GM21576 (cell line): ENCODE measurements around the gene OLFM2.
"Not testable (repeated sequence)": the region's sequence is repeated elsewhere in the genome, so short reads cannot be mapped to it uniquely, and the experiment has no call there.

ENCODE experiments used
- ATAC-seq: cut with Tn5 transposase; IDR thresholded peaks from one replicate; pipeline ENCODE4 v1.9.1; 2021; ENCODE audit warnings: mild to moderate bottlenecking, moderate library complexity; ENCODE audit not compliant: unreplicated experiment

The OLFM2 gene

DNA sequence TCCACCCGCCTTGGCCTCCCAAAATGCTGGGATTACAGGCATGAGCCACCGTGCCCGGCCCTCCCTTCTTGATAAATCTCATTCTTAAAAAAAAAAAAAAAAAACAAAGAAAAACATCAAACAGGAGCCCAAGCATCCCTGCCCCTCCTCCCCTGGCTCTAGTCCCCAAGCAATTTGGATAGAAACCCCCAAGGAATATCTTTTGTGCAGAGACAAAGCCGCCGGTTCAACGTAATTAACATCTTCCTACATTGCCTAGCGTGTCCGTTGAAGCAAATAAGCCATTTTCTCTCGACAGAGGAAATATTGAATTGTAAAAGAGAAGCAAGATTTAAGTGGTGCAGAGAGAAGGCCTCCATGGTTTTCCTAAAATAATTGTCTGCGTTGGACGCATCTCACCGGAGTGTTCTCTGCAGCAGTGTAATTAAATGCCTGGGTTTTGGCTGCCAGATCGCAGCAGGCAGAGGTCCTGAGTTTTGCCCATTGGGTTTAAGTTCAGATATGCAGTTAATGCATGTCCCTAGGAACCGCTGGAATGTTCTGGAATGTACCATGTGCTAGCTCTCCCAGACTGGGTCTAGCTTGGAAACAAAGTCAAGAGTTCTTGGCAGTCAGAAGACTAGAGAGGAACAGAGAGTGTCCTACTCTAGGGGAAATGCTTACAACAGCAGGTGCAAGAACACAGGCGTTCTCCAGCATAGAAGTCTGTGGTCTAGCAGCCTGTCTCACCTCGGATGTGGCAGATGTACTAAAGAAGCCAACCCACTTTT is 70.4 kb downstream of the OLFM2 start:
- ATAC-seq = no peak

- no peak for ATAC-seq
Observed at GRCh38 chr19:9863759-9864158, 72.6 kb downstream of the OLFM2 start.

GRCh38 chr19:9862938-9863337 is 73.4 kb downstream of the OLFM2 start:
- ATAC-seq = no peak

GRCh38 chr19:9861503-9861902 is 74.8 kb downstream of the OLFM2 start:
- no peak for ATAC-seq

DNA sequence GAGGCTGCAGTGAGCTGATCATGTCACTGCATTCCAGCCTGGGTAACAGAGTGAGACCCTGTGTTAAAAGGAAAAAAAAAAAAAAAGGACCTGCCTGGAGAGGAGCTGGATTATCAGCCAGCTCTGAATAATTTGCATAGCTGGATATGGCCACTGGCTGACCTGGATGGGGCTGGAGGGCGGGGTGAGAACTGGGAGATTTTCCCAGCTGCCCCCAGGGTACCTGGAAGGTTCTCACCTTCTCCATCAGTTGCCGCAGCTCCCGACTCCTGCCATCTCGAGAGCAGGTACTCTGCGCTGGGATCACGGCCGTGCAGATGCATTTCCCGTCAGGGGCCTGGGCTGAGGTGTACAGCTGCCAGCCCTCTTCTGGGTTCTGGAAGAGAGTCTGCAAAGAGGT is 75.9 kb downstream of the OLFM2 start:
- ATAC-seq = no peak

DNA sequence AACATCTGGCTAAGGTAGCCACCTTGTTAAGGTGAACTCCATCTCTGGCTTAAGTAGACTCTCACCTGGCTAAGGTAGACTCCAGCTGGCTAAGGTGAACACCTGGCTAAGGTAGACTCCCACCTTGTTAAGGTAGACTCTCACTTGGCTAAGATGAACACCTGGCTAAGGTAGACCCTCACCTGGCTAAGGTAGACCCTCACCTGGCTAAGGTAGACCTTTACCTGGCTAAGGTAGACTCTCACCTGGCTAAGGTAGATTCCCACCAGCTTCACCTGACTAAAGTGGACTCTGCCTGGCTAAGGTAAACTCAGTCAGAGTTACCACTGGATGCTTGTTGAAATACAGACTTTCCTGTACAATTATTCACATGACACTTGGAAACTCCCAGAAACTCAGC is 77.5 kb downstream of the OLFM2 start:
- no peak for ATAC-seq

DNA sequence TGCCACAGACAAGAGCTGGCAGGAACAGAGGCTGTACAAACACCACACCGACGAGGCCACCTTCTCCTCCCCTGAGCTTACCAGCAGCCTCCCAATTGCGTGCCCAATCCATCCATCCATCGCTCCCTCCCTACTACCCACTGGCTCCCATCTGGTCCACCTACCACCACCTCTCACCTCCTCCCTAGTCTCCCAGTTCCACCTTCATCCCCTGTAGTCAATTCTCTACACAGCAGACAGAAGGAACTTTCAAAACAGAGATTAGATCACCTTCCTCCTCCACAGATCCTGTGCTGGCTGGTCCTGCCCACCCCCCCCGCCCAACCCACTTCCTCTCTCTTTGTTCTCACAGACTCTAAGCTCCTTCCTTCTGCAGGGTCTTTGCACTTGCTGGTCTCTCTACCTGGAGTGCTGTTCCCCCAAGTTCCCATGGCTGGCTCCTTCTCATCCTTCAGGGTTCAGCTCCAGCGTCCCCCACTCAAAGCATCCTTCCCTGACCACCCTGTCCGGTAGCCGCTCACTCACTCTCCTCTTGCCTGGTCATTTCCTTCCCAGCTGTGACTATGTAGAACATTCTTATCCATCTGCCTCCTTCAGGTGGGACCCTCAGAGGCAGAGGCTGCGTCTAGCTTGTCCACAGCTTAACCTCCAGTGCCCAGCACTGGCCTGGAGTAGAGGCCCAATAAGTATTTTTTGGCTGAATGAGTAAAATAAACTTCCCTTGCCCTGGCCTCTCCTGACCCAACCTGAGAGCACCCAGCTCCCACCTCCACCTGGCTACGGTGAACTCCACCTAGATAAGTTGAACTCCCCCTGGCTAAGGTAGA is 78.2 kb downstream of the OLFM2 start:
- no peak for ATAC-seq

DNA sequence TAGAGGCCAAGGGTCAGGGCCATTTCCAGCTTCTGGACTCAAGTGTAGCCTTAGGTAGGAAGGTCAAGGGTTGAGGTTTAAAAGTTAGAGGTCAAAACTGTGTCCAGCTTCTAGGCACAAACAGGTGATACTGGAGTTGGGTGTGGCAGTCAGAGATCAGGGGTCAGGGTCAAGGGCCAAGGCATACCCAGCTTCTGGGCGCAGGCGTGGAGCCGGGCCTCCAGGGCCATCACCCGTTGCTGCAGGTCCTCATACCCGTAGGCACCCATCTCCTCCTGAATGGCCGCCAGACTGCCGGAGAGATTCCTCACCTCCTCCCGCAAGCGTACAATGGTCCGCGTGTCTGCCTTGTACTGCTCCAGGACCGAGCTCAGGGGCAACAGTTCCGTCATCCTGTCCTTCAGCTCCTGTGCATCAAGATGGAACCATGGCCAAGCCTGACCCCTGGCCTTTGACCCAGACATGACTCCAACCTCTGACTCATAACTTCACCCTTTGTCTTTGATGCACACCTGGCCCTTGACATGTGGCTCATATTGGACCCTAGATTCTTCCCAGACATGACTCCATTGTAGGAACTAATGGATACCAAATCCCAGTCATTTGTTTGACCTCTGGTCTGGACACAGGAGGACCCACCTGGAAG is 79.1 kb downstream of the OLFM2 start:
- ATAC-seq = no peak

DNA sequence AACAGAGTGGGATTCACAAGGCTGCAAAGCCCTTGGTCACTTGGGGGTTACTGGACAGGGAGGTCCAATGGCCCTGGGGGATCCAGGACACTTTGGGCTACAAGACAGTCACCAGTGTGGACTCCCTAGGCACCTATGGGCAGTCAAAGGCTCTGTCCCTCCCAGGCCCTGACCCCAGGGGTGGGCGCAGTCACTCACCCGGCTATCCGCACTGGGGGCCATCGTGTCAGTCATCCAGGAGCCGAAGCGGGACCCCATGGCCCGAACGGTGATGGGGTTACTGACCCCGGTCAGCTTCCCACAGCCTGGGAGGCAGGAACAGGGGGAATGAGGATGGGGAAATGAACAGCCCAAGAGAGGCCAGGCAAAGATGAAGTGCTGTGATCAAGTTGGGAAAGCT is 79.7 kb downstream of the OLFM2 start:
- ATAC-seq = no peak

DNA sequence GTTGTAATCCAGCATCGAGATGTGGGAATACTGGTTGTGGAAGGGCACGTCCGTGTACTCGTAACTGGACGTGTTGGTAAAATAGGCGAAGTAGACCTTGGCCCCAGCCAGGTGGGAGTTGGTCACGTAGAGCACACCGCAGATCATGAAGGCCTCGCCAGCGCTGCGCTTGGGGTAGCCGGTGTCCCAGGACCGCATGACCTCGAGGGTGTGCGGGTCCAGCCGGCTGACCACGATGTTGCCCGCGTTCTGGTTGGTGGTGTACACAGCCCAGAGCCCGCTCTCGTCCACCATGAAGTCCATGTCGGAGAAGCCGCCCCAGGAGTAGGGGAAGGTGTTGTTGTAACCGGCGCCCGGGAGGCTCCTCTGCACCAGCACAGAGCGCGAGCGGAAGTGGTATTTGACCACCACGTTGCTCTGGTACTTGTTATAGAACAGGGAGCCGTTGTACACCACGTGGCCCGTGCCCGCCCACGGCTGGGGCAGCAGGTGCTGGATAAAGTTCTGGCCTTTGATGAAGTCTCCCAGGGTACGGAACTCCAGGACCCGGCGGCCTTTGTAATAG is 82.0 kb downstream of the OLFM2 start:
- no peak for ATAC-seq

DNA sequence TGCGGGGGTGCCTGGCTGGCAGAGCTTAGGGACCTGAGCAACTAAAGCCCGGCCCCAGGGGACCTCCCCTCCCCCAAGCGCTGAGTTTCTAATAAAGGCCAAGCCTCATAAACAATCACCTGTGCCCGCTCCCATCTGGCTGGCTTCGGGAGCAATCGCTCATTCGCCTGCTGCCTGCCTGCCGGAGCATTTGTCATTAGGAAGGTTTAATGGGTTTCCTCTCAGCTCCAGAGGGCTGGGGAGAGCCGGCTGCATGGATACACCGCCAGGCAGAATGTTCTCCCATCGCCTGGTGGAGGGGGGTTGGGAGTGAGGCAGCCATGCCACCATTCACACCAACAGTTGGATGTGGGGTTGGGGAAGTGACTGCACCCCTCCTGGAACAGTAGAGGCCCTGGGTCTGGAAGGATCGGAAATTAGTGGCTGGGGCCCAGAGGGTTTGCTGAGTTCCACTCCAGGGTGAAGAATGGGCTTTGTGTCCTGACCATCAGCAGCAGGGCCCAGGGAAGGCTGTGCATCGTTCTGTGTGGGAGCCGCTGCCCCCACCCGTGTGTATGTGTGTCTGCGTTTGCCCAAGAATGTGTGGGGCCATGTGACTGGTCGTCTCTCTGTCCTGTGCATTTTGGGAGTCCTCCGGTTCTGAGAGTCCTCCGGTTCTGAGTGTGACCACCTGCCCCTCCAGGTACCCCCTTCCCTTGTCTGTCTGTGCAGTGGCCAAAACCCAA is 85.9 kb downstream of the OLFM2 start:
- ATAC-seq = no peak

DNA sequence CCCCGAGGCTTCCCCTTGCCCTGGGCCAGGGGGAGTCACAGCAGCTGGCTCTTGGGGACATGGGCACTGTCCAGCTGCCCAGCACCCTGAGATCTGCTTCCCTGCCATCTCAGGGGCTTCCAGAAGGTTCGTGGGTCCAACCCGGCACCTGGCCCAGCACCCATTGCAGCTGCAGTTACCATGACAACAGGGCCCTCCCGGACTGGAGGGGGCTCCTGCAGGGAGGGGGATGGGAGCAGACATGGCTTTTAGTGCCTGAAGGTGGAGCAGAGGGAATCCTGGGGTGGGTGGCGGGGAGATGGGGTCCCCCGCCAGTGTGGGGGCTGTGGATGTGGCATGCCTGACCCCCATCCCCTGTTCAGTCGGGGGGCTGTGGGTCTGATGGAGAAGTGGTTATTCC is 86.5 kb downstream of the OLFM2 start:
- ATAC-seq = no peak

DNA sequence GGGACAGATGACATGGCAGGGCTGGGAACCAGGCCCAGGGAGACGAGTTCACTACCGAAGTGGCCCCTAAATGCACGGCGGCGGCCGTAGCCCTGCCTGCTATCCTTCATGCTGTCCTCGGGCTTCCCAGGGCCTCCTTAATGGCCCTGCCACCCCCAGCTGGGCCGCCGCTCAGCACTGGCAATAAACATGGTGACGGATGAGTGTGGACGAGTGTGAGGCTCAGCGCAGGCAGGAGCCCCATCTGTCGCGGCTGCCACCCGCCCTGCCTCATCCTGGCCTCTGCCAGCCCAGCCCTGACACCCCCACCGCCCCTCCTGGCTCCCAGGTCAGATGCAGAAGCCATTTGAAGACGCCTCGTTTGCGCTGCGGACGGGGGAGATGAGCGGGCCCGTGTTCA is 87.6 kb downstream of the OLFM2 start:
- no peak for ATAC-seq

DNA sequence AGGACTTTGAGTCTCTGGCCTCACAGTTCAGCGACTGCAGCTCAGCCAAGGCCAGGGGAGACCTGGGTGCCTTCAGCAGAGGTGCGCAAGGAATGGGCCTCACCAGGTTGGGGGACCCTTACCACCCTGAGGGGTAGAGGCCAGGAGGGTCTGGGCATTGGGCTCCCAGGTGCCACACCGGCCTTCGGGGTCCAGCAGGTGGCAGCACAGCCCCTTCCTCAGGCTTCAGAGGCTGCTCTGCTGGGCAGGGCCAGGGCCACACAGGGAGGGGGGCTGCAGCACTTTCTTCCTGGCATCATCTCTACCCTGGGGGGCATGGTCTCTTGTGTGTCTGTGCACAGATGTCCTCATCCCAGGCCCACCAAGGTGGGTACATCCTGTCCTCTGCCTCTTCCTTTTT is 88.3 kb downstream of the OLFM2 start:
- no peak for ATAC-seq

GRCh38 chr19:9847087-9847671 is 89.1 kb downstream of the OLFM2 start:
- no peak for ATAC-seq

GRCh38 chr19:9843626-9844273 is 92.6 kb downstream of the OLFM2 start:
- not testable (repeated sequence) for ATAC-seq

GRCh38 chr19:9842834-9843625 is 93.3 kb downstream of the OLFM2 start:
- no peak for ATAC-seq

DNA sequence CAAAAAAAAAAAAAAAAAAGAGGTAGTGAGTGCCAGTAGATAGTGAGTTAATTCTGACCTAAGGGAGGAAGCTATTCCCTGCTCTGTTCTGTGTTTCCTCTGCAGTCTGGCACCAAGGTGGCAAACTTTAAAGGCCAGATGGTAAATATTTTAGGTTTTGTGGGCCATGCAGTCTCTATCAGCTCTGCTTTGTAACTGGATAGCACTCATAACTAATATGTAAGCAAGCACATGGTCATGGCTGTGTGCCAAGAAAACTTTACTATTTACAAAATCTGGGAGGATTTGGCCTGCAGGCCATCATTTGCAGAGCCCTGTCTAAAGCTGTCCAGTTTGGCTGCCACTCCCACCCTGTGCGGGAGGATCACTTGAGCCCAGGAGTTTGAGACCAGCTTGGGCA is 96.9 kb downstream of the OLFM2 start:
- no peak for ATAC-seq

GRCh38 chr19:9838324-9838723 is 98.0 kb downstream of the OLFM2 start:
- ATAC-seq = no peak
